A549 treated with CpdA at 1 μM for 4 hours (cell line): ENCODE results near the gene WNT7A. TPM values are rescaled to one million over a fixed set of nuclear protein-coding genes. Genes with fewer than 3 reads are reported as not detected.

Experiments
- total RNA-seq: library from RNA; stranded (reverse); fragments of 200-300 nt; extraction: Qiagen RNA extraction; gene quantifications from 5 replicates; pipeline ENCODE4 v1.2.3, GENCODE V29; 2022; ENCODE audit warnings: low read depth

The WNT7A gene
- 0.10 to 0.26 TPM (median 0.18 TPM) in 5 replicates for total RNA-seq

DNA sequence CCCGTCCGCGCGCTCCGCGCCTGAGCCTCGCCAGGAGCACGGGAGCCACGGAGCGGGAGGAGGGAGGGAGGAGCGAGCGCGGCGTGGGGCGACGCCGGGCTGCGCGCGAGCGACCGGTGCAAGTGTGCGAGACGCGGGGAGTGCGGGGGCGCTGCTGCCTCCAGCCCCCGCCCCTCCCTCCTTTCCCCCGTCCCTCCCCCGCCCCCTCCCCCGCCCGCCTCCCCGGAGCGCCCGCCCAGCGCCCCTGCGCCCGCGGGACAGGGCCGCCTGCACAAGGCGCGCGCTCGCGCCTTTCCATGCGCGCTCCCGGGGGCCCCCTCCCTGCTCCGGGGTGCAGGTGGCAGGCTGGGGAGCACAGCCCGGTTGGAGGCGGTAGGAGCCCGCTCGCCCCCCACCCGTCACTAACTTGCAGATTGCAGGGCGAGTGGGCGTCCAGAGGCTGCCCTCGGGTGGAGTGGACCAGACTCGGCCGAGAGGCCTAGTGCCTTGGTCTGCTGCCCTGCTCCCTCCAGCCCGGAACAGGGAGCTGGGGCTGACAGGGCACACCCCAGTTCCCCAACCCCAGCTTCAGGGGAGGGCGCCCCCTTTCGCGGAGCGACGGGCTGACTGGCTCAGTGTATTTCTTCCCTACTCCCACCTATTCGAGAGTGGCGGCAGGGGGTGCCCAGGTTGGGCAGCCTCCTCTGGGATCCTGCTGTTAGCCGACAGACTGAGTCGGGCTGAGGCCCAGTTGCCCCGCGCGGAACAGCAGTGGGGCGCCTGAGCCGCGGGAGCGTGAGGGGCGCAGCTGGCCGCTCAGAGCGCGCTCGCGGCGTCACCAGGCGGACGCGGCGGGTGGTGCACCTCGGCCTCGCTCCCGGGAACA is at the start of gene WNT7A:
WNT7A (minus strand) TSS at position 126 of the 865 bp plus-strand sequence. CDS start 255 bp downstream, outside the sequence.

Other genes with a start within 250 kb of the WNT7A start
- 37.1 to 41.0 TPM (median 39.4 TPM) in 5 replicates for gene CHCHD4, start 244.8 kb upstream of the WNT7A start, total RNA-seq
- gene TMEM43, start 245.0 kb upstream of the WNT7A start, total RNA-seq, result 75.1 to 84.0 TPM (median 81.0 TPM) in 5 replicates